ENCODE results near the gene A1BG.

Gene A1BG, protein sequence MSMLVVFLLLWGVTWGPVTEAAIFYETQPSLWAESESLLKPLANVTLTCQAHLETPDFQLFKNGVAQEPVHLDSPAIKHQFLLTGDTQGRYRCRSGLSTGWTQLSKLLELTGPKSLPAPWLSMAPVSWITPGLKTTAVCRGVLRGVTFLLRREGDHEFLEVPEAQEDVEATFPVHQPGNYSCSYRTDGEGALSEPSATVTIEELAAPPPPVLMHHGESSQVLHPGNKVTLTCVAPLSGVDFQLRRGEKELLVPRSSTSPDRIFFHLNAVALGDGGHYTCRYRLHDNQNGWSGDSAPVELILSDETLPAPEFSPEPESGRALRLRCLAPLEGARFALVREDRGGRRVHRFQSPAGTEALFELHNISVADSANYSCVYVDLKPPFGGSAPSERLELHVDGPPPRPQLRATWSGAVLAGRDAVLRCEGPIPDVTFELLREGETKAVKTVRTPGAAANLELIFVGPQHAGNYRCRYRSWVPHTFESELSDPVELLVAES

DNA sequence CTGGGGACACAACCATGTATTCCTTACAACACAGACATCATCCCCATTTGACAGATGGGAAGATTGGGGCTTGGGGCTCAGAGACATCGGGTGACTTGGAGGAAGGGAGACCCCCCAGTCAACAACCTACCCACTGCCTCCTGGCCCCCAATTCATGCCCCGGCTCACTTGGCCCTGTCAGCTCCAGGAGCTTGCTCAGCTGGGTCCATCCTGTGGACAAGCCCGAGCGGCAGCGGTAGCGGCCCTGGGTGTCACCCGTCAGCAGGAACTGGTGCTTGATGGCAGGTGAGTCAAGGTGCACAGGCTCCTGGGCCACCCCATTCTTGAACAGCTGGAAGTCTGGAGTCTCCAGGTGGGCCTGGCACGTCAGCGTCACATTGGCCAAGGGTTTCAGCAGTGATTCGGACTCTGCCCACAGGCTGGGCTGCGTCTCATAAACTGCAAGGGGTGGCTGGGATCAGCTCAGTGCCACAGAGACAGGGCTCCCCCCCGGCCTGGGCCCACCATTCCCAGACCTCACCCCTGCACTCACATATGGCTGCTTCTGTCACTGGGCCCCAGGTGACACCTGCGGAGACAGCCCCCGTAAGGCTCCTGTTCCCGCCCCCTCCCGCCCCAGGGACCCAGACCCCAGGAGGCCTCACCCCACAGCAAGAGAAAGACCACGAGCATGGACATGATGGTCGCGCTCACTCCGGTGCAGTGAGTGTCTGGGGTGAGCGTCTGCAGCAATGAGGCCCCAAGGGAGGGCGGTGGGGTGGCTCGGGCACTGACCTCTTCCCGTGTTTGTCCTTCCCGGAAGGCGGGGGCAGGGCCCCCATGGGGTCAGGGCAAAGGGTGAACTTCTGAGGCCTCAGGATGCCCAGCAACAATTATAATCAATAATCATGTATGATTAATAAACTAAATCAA lies at the start of gene A1BG:
A1BG (minus strand) TSS at position 733 of the 912 bp plus-strand sequence; CDS start at position 678, 55 bp downstream.
- DNase-seq (ENCODE audit: insufficient read length, low spot score) (no peak), FAIRE-seq (no peak)

- no peak for DNase-seq (ENCODE audit: insufficient read length, low spot score)
- FAIRE-seq, result no peak
Measured at GRCh38 chr19:58401840-58402421, 48.6 kb upstream of the A1BG start.

DNA sequence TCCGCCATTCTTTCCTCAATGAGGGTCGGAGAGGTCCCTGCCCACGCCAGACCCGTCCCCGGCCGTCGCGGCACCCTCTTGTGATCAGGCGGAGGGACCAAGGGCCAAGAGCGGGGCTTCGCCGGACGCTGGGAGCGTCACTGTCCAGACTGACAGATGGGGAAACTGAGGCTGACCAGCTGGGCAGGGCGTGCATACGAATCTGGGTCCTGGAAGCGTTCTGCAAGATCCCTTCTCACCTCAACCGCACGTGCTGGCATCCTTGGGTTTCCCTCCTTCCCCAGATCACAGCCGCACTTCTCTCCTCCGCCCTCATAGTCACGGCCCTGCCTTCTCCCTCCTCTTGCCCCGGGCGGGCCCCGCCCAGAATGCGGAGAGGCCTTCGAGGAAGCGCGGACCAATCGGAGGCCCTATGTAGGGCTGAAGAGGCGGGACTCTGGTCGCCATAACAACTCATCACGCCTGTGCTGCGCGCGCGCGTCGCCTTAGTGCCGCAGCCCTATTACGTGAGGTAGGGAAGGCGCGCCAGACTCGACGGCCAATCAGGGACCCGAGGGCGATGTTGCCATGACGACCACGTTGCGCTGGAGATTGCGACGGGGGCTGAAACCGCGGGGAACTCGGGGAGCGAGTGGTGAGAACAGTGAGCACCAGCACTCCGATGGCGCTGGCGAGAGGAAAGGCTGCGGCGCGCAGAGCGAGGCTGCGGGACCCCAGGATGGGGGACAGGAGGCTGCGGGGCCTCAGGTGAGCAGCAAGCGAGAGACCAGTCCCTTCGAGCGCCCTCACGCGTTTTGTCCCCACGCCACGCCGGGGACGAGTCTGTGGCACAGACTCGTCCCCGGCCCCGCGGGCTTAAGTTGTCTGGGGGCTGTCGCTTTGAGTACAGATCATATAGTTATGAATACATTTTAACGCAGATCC lies 47.9 kb upstream of the A1BG start:
- FAIRE-seq (peak; percentile 98), DNase-seq (ENCODE audit: insufficient read length, low spot score) (peak; percentile 100)

DNA sequence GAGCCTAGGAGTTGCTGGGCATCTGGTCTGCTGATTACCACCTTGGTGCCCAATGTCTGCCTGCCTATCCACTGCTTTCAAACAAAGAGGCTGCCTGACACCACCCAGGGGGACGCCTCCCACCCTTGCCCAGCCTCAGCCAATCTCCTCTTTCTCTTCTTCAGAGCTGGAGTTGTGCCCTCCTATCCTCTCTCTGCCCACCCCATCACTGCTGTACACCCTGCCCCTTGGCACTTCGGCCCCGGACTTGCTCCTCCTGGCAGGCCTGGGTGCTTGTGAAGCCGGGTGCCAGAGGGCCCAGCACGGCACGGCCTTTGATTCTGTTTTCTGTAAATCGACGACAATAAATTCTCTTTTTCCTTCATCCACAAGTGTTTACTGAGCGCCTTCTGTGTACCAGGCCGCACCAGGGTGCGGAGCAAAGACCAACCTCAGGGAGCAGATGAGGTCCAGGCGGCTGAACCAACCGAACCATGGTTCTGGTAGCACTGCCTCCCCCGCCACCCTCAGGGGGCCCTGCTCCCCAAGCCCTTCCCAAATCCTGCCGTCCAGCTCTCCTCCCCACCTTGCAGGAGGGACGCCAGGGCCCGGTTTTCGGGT lies 47.1 kb upstream of the A1BG start:
- DNase-seq (ENCODE audit: insufficient read length, low spot score), result no peak
- no peak for FAIRE-seq

- FAIRE-seq (no peak), DNase-seq (ENCODE audit: insufficient read length, low spot score) (no peak)
Measured at GRCh38 chr19:58399903-58400302, 46.6 kb upstream of the A1BG start.

GRCh38 chr19:58398545-58398944 lies 45.3 kb upstream of the A1BG start:
- DNase-seq (ENCODE audit: insufficient read length, low spot score) (no peak), FAIRE-seq (no peak)

DNA sequence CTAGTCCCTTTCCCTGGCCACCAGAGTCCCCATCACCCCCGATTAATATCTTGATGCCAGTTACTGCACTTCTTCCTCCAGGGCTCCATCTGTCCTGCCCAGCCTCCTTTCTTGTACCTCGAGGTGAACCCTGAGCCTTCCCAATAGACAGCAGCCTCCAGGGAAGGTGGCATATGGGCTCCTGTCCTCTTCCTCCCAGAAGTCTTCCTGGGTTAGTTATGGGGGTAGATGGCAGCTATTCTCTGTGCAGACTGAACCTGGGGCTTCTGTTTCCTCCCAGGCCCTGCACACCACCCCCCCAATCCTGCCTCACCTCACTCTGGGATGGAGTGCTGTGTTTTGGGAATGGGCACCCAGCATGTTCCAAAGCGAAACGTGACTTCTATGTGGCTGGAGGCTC lies 44.8 kb upstream of the A1BG start:
- no peak for FAIRE-seq
- no peak for DNase-seq (ENCODE audit: insufficient read length, low spot score)

DNA sequence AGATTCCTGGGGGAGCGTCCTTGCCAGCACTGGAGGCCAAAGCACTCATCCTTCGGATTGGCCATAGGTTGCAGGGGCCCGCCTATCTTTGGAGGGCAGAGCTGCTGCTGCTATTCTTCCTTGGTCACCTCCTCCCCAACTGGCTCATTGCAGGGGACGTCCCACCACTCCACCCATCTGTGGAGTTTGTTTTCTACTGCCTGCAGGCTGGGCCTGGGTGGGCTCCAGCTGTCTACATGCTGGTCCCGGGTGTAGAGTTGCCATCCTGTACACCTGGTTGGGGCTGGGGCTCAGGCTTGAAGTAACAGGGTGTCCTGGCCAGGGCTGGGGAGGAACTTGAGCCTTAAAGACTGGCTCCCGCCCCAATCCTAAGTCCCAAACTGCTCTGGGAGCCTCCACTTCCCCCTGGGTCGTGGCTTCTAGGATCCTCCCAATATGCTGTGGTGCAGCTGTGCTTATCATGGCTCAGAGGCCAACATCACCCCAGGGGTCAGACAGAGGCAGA lies 44.3 kb upstream of the A1BG start:
- no peak for DNase-seq (ENCODE audit: insufficient read length, low spot score)
- no peak for FAIRE-seq

GRCh38 chr19:58396691-58397532 lies 43.6 kb upstream of the A1BG start:
- DNase-seq (ENCODE audit: insufficient read length, low spot score) (no peak), FAIRE-seq (no peak)

- FAIRE-seq, result no peak
Measured at GRCh38 chr19:58395979-58396627, 42.8 kb upstream of the A1BG start.

GRCh38 chr19:58395220-58395978 lies 42.1 kb upstream of the A1BG start, which contains the start of gene RNF225:
Gene RNF225 (plus strand): TSS chr19:58395656. CDS start chr19:58396090, 434 bp downstream.
- FAIRE-seq, result no peak

More at GRCh38 chr19:58395979-58396627, 42.8 kb upstream of the A1BG start:
- no peak for DNase-seq (ENCODE audit: insufficient read length, low spot score)

DNA sequence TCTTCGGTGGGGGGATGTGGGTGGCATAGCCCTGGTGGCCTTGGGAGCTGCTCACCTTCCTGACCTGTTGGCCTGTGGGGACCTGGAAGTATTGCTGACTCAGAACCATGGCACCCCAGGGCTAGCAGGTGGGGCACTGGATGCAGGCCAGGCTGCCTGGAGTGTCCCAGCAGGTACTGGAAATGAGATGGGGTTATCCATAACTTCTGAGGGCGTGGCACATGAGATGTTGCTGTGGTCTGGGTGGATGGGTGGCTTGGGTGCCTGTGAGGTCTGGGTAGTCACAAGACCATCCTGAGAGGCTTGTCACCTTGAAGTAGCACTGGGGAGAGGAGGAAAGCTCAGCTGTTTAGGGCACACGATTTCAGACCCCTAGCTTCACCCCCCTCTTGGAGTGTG lies 41.5 kb upstream of the A1BG start:
- no peak for FAIRE-seq
- no peak for DNase-seq (ENCODE audit: insufficient read length, low spot score)

More at GRCh38 chr19:58395220-58395978, 42.1 kb upstream of the A1BG start, which contains the start of gene RNF225:
- no peak for DNase-seq (ENCODE audit: insufficient read length, low spot score)

- FAIRE-seq (no peak), DNase-seq (ENCODE audit: insufficient read length, low spot score) (no peak)
Measured at GRCh38 chr19:58393725-58394033, 40.4 kb upstream of the A1BG start.

DNA sequence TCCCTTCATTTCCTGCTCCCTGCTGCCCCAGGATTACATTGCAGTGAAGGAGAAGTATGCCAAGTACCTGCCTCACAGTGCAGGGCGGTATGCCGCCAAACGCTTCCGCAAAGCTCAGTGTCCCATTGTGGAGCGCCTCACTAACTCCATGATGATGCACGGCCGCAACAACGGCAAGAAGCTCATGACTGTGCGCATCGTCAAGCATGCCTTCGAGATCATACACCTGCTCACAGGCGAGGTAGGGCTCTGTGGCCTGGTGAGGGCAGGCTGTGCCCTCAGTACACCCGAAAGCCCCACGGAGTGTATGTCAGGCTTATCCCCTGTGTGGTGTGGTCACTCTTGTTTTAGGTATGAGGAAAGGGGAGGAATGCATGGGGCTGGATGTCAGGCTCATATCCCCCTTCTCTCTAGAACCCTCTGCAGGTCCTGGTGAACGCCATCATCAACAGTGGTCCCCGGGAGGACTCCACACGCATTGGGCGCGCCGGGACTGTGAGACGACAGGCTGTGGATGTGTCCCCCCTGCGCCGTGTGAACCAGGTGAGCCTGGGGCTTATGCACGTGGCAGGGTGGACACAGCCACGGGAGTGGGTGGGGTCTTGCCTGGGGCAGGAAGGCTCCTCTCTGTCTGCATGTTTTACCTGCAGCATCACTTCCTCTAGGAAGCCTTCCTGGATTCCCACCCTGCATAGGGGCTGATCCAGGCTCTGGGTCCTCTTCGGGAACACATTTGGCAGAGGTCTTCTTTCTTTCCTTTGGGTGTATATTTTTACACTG lies 39.8 kb upstream of the A1BG start:
- FAIRE-seq, result no peak
- DNase-seq (ENCODE audit: insufficient read length, low spot score), result no peak

DNA sequence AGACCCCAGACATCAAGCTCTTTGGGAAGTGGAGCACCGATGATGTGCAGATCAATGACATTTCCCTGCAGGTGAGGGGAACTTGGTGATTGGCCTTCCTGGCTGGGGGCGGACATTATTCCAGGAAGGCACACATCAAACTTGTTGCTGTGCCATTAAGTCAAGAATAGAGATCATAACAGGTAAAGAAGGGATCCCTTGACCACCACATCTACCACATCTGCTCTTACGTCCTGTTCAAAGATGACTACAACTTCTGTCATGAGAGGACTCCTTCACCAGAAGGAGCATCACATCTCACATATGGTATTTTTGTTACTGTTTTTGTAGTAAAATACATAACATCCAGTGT lies 34.9 kb upstream of the A1BG start:
- FAIRE-seq (no peak), DNase-seq (ENCODE audit: insufficient read length, low spot score) (no peak)

DNA sequence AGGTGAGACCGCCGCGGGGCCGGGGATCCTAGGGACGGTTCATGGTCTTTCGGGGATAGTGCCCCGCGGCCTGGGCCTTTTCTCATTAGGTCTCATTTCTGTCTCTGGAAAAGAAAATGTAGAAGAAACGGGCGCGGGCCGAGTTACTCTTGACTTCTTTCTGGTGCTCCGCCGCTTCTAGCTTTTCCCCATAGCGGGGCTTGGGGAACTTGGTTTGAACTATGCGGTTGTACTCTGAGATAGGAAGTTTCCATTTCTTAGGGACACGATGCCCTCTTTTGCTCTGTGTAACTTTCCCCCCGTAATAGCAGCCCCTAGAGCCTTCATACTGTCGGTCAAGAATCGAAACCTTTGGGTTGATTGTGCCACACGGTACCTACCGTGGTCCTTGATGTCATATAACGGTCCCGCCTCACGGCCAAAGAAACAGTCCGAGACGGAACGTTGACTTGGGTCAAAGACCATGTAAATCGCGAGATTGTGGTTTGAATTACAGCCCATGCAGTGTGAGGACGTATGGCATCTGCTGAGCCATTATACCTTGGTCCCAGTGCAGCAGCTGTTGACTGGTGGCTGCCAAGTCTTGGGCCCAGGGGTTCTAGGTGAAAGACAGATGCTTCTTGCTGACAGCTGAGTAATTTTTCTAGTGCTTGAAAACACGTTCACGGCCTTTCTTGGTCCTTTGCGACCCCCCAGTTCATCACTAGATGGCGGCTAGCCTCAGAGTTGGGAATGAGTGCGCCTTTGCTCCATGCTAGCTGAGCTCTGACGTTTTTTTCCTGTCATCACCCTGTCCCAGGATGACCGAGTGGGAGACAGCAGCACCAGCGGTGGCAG lies 34.3 kb upstream of the A1BG start:
- FAIRE-seq, result no peak

More for the DNA sequence above, 34.3 kb upstream of the A1BG start:
- DNase-seq (ENCODE audit: insufficient read length, low spot score), result no peak
